Middle frontal gyrus (tissue), 1 donor: ENCODE data around the gene ADCY3.

Source experiments
- DNase-seq: peaks from one replicate; pipeline ENCODE4 v3.0.0-alpha.2; 2015; ENCODE audit warnings: low spot score; ENCODE audit errors: extremely low spot score

The ADCY3 gene

GRCh38 chr2:24906466-24906865, 13.6 kb downstream of the ADCY3 start:
- DNase-seq = no peak

- no peak for DNase-seq
Observed at GRCh38 chr2:24903161-24904103, 16.6 kb downstream of the ADCY3 start.

DNA sequence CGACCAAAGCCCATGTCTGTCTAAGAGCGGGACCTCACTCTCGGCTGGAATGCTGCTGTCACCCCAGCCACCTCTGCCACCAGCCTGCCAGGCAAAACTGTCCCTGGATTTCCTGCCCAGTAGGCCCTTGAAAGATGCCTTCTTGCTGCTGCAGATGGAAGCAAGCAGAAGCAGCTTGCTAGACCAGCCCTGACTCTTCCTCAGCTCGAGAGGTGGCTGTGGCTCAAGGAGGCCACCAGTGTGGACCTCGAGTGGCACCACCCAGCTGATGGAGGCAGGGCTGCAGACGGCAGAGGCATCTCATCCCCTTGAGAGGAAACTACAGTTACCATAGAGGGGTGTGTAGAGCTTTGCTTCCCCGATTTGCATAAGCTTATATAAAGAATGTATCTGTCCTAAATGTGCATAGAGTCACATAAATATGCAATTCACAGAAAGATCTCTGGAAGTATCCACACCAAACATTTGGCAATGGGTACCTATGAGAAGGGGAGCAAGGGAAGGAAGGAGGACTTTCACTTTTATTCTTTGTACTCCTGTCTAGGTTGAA, 20.6 kb downstream of the ADCY3 start:
- no peak for DNase-seq

DNA sequence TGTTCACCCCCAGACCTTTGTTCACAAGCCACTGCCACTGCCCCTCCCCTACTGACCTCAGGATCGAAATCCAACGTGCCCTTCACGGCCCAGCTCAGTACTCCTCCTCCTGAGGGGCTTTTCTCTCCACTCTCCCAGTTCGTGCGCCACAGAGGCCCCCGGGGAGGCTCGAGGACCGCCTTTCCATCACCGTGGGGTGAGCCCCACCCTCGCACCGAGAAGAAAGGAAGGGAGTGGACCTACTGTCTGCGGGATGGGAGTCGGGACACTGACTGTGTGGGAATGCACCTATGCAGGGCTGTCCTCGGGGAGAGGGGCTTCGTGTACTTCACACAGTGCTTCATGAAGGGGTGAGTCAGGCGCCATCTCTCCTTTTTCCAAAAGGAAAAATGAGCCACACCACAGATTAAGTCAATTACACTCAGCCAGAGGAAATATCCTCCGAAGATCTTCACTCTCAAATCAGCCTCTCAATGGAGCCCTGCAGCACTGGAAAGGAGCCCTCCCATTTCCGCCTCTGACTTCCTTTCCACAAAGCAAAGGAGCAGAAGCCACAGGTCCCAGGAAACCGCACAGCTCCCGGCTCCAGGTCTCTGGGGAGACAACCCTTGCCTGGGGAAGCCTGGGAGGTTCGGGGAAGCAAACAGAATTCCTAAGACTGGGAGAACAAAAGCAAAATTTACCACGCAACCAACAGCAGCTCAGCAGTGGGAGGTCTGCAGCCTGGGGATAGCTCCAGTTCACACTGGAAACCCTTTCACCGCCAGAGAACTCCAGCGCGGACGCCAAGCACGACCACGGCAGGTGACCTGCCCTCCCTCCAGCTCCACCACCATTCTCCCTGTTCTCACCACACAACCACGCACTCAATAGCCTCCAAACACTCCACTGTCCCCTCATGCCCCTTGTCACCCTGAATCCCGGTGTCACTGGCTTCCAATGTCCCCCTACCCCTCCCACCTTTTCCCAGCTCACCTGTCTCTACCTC, 21.6 kb downstream of the ADCY3 start:
- DNase-seq = no peak

DNA sequence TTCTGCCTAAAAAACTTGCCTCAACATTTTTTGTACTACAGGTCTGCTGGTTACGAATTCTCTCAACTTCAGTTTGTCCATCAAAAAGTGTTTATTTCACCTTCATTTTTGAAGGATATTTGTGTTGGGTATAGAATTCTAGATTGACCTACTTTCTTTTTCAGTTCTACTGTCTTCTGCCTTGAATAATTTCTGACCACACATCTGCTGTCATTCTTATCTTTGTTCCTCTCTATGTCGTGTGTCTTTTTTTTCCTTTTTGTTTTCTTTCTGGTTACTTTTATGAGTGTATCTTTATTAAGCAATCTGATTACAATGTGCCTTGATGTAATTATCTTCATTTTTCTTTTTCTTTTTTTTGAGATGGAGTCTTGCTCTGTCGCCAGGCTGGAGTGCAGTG, 25.3 kb downstream of the ADCY3 start:
- DNase-seq = no peak

DNA sequence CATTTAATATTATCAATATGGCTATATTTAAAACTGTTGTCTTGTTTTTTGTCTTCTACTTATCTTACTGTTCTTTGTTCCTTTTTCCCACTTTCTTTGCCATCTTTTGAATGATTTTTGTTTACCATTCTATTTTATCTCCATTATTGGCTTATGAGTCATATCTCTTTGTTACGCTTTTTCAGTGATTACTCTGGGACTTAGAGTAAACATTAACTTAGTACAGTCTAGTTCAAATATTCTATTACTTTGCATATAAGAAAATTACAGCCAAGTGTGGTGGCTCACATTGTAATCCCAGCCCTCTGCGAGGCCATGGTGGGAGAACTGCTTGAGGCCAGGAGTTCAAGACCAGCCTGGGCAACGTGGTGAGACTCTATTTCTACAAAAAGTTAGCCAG, 26.1 kb downstream of the ADCY3 start:
- DNase-seq = no peak

DNA sequence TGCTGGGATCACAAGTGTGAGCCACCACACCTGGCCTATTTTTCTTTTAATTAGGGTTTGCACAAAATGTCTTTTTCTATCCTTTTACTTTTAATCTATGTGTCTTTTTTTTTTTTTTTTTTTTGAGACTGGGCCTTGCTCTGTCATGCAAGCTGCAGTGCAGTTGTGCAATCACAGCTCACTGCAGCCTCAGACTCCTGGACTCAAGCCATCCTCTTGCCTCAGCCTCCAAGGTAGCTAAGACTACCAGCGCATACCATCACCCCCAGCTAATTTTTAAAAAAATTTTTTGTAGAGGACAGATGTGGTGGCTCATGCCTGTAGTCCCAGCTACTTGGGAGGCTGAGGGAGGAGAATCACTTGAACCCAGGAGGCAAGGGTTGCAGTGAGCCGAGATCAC, 27.1 kb downstream of the ADCY3 start:
- no peak for DNase-seq

DNA sequence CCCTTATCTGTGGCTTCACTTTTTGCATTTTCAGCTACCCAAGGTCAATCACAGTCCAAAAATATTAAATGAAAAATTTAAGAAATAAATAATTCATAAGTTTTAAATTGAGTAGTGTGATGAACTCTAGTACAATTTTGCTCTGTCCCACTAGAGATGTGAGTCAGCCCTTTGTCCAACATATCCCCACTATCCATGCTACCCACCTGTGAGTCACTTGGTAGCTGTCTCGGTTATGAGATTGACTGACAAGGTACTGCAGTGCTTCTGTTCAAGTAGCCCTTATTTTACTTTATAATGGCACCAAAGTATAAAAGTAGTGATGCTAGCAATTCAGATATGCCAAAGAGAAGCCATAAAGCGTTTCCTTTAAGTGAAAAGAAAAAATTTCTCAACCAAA, 28.8 kb downstream of the ADCY3 start:
- DNase-seq = no peak

GRCh38 chr2:24889221-24889620, 30.8 kb downstream of the ADCY3 start:
- DNase-seq = no peak

- DNase-seq = no peak
Observed at GRCh38 chr2:24888177-24888576, 31.9 kb downstream of the ADCY3 start.

DNA sequence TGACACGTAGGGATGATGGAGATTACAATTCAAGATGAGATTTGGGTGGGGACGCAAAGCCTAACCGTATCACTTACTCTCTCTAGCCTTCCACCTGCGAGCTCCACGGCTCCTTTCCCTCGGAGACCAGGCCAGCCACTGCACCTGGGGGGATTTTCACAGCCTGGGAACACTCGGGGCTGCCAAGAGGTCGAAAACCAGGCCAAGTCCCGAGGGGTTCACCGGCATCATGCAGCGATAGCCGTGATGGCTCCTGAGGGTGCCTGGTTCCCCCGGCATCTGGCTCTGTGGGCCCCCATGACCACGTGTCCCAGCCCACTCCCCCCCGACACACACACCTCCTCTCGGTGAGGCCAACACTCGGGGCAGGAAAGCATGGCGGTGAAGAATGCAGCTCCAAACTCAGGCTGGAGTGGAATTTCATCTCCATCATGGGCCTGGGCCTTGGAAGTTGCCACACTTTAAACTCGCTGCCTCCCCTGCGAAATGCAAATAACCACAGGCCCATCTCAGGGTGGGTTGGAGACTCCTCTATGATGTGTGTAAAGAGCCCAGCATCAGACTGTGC, 32.6 kb downstream of the ADCY3 start:
- no peak for DNase-seq

- no peak for DNase-seq
Observed at GRCh38 chr2:24886691-24887304, 33.2 kb downstream of the ADCY3 start.

GRCh38 chr2:24886126-24886501, 33.9 kb downstream of the ADCY3 start:
- DNase-seq = no peak

GRCh38 chr2:24885221-24886125, 34.6 kb downstream of the ADCY3 start:
- DNase-seq = no peak

GRCh38 chr2:24883946-24884345, 36.1 kb downstream of the ADCY3 start:
- no peak for DNase-seq

GRCh38 chr2:24881623-24882022, 38.4 kb downstream of the ADCY3 start:
- DNase-seq = no peak

- DNase-seq = no peak
Observed at GRCh38 chr2:24881158-24881557, 38.9 kb downstream of the ADCY3 start.

DNA sequence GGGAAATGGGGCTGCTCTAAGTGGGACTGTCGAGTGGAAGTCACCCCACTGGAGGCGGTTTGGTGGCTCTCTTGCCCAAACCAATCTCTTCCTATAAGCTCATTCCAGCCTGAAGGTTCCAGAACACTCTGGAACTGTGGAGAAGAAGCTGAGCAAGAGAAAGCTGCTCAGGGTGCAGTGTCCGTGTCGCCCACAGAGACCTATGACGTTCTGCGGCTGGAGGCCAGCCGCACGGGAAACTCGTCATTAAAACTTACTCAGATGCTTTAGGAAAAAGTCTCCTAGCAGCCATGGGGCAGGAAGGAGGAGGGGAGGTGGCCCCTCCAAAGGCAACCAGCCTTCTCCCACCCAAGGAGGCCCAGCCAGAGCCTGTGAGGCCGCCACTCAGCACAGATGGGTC, 41.7 kb downstream of the ADCY3 start:
- DNase-seq = no peak

DNA sequence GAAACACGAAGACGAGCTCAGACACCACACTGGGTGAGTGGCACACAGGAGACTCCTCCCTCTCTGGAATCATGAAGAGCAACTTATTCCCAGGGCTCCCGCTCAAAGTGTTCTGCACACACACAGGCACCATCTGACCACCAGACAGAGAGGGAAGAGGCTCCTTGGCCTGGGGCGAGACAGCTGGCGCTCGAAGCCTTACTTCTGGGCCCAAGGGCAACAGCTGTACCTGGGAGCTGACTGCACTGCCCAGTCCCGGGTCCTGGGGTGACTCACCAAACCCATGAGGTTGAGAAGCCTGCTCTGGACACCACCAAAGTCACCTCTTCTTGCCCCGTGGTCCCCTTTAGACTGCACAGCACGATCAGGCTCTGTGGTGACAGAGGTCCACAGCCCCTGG, 42.4 kb downstream of the ADCY3 start:
- DNase-seq = no peak

- no peak for DNase-seq
Observed at GRCh38 chr2:24877067-24877466, 43.0 kb downstream of the ADCY3 start.
